HL-60 (cell line): Measurements from ENCODE around the gene TENM4.

ENCODE experiments used
- POLR2AphosphoS5 ChIP-seq: IDR thresholded peaks from 2 replicates; pipeline ENCODE4 v1.6.1; 2012; ENCODE audit warnings: low read depth
- TF ChIP-seq, protein P1 (sequence below): IDR thresholded peaks from 2 replicates; pipeline ENCODE4 v1.6.1; 2012; ENCODE audit warnings: low read depth; ENCODE audit not compliant: insufficient replicate concordance
- TF ChIP-seq, protein P2 (sequence below): IDR thresholded peaks from one replicate; pipeline ENCODE4 v1.5.1; 2011; ENCODE audit warnings: low read length, control low read depth, inconsistent platforms; ENCODE audit not compliant: insufficient read depth

DNA sequence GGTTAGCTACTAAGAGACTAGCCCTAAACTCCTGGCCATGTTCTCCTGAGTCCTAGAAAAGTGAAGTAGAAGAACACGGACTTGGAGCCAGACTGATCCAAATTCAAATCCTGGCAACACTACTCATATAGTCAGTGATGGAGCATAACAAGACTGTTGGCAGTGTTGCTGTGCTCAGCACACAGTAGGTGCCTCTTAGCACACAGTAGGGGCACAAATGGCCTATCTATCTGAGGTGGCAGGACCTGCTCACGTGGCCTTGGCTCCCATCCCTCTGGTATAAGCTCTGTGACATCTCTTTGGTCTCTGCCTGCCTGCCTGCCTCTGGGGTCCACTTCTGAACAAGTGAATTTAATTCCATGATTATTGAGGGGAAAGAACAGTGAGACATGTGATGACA, 15.4 kb downstream of the TENM4 start:
- TF ChIP-seq, protein P1, sequence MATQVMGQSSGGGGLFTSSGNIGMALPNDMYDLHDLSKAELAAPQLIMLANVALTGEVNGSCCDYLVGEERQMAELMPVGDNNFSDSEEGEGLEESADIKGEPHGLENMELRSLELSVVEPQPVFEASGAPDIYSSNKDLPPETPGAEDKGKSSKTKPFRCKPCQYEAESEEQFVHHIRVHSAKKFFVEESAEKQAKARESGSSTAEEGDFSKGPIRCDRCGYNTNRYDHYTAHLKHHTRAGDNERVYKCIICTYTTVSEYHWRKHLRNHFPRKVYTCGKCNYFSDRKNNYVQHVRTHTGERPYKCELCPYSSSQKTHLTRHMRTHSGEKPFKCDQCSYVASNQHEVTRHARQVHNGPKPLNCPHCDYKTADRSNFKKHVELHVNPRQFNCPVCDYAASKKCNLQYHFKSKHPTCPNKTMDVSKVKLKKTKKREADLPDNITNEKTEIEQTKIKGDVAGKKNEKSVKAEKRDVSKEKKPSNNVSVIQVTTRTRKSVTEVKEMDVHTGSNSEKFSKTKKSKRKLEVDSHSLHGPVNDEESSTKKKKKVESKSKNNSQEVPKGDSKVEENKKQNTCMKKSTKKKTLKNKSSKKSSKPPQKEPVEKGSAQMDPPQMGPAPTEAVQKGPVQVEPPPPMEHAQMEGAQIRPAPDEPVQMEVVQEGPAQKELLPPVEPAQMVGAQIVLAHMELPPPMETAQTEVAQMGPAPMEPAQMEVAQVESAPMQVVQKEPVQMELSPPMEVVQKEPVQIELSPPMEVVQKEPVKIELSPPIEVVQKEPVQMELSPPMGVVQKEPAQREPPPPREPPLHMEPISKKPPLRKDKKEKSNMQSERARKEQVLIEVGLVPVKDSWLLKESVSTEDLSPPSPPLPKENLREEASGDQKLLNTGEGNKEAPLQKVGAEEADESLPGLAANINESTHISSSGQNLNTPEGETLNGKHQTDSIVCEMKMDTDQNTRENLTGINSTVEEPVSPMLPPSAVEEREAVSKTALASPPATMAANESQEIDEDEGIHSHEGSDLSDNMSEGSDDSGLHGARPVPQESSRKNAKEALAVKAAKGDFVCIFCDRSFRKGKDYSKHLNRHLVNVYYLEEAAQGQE = no peak
- no peak for TF ChIP-seq POLR2AphosphoS5
- TF ChIP-seq, protein P2, sequence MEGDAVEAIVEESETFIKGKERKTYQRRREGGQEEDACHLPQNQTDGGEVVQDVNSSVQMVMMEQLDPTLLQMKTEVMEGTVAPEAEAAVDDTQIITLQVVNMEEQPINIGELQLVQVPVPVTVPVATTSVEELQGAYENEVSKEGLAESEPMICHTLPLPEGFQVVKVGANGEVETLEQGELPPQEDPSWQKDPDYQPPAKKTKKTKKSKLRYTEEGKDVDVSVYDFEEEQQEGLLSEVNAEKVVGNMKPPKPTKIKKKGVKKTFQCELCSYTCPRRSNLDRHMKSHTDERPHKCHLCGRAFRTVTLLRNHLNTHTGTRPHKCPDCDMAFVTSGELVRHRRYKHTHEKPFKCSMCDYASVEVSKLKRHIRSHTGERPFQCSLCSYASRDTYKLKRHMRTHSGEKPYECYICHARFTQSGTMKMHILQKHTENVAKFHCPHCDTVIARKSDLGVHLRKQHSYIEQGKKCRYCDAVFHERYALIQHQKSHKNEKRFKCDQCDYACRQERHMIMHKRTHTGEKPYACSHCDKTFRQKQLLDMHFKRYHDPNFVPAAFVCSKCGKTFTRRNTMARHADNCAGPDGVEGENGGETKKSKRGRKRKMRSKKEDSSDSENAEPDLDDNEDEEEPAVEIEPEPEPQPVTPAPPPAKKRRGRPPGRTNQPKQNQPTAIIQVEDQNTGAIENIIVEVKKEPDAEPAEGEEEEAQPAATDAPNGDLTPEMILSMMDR = no peak
